ENCODE results near the gene SHROOM3.
"Not testable (repeated sequence)": the region's sequence is repeated elsewhere in the genome, so short reads cannot be mapped to it uniquely, and the experiment has no call there.

Gene SHROOM3

GRCh38 chr4:76702440-76703122, 267.6 kb downstream of the SHROOM3 start:
- DNase-seq, result no peak

GRCh38 chr4:76703123-76703490, 268.1 kb downstream of the SHROOM3 start:
- DNase-seq, result no peak

DNA sequence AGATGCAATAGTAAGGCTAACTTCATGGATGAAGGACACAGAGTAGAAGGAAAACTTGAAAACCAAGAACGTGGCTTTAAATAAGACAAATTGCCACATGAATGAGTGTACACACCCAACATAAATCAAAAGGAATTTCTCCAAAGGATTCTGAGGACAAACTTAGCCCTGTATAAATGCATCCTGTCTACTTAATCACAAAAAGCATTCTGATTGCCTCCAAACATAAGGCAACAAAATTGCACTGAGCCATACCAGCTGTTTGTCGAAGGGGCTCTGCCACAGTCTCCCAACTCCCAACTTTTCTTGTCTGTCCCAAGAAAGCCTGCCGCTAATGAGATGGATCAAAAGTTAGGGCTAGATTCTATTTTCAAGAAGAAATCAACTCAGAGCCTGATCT, 268.6 kb downstream of the SHROOM3 start:
- no peak for DNase-seq

DNA sequence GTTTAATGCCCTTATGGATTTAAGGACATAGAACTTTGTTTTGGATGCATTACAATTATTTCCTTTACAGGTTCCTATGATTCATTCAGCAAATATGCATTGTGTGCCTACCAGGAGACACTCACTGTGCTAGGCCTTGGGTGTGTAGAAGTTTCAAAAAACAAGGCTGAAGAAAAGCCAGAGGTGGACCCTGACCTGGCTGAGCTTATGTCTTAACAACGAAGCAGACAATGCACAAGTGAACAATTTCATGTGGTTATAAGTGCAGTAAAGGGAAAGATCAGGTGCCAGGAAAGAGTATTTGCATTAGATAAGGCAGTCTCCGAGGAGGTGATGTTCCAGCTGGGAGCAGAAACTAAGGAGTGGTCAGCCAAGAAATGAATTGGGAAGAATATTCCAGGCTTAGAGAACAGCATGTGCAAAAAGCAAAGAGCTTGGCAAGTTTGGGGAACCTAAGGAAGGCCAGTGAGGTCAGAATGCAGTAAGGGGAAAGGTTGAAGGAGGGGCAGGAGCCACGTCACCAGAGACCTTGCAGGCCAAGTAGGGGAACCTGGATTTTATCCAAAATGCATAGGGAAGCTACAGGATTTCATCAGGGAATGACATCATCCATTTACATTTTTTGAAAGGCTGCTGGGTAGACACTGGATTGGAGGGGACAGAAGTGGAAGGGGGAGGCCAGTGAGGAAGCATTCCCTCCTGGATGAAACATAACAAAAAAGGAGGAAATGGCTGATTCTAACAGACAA, 269.3 kb downstream of the SHROOM3 start:
- DNase-seq, result no peak

DNA sequence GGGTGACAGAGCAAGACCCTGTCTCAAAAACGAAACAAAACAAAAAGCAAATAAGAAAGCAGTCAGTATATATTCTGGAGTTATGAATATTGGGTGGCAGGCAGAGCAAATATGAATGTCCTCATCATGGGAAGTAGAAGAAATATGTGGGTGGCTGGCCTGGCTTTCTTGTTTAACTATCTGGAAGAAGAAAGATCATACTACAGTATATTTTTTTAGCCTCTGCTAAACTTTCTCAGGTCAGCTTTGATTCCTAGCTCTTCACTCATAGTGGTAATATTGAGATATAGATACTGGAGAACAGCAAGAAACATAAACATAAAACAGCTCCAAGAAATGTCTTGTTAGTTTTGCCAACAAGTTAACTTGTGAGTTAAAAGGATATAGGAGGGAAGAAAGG, 270.4 kb downstream of the SHROOM3 start:
- no peak for DNase-seq

- no peak for DNase-seq
Observed at GRCh38 chr4:76706581-76706980, 271.6 kb downstream of the SHROOM3 start.

- DNase-seq, result no peak
Observed at GRCh38 chr4:76708971-76709771, 274.1 kb downstream of the SHROOM3 start.

- DNase-seq, result no peak
Observed at GRCh38 chr4:76709772-76710090, 274.7 kb downstream of the SHROOM3 start.

DNA sequence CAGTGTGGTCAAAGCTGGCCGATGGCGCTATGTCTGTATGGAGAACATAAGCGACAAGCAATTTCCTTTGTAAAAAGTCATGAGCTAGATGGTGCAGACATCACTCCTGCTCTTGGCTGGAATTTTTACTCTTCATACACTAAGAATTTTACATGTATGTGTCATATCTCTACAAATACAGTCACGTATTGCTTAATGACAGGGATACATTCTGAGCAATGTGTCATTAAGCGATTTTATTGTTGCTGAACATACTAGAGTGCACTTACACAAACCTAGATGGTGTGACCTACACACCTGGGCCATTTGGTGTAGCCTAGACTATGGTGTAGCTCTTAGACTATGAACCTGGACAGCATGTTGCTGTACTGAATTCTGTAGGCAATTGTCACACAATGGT, 277.5 kb downstream of the SHROOM3 start:
- no peak for DNase-seq

- DNase-seq, result no peak
Observed at GRCh38 chr4:76714226-76714625, 279.2 kb downstream of the SHROOM3 start.

- no peak for DNase-seq
Observed at GRCh38 chr4:76716020-76716419, 281.0 kb downstream of the SHROOM3 start.

GRCh38 chr4:76716658-76717057, 281.6 kb downstream of the SHROOM3 start:
- no peak for DNase-seq

- DNase-seq, result no peak
Observed at GRCh38 chr4:76717431-76717830, 282.4 kb downstream of the SHROOM3 start.

GRCh38 chr4:76718021-76718420, 283.0 kb downstream of the SHROOM3 start:
- DNase-seq, result no peak

DNA sequence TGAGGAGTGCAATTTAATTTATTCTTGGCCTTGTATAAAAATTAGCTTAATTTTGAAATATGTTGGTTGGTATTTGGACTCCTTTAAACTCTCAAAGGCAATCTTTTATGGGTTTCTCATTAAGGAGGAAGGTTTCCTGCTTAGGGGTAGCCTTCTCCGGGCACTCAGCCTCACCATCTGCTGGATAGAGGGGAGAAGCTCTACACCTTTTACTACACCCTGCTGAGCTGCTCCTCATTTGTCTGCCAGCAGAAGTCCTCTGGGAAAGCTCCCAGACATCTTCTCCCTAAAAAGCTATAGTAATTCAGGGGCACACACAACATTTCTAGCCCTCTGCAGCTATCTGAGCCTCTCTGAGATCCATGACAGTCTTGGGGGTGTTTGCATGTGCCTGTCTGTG, 283.8 kb downstream of the SHROOM3 start:
- peak; percentile 17 for DNase-seq

DNA sequence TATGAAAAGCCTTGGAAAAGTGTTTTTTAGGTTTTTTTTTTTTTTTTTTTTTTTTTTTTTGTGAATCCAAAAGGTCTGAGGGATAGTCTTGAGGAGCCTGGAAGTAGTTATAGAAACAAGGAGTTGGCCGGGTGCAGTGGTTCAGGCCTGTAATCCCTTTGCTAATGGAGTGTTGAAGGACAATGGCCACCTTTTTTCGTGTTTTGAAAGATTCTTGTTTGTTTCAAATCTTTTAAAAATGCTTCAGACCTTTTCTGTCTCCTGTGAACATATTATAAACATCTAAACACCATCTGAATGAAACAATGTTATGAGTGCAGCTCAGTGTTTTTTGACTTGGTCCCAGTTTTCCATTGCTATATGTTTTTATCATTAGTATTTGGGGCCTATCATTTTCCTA, 285.1 kb downstream of the SHROOM3 start:
- DNase-seq, result no peak

- DNase-seq, result not testable (repeated sequence)
Observed at GRCh38 chr4:76722146-76722545, 287.1 kb downstream of the SHROOM3 start.

- no peak for DNase-seq
Observed at GRCh38 chr4:76722838-76723237, 287.8 kb downstream of the SHROOM3 start.

DNA sequence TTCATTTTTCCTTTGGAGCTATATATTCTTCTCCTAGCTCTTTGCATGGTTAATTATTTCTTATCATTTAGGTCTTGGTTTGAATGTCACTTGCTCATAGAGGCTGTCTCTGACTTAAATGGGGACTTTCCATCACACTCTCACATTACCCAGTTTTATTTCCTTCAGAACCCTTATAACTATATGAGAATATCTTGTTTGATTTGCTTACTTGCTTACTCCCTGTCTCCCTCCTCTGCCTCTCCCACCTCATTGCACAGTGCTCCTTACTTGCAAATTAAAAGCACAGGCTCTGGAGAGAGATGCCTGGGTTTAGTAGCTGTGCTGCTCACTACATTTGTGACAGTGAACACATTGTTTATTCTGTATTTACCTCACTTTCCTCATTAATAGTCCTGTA, 288.3 kb downstream of the SHROOM3 start:
- no peak for DNase-seq

DNA sequence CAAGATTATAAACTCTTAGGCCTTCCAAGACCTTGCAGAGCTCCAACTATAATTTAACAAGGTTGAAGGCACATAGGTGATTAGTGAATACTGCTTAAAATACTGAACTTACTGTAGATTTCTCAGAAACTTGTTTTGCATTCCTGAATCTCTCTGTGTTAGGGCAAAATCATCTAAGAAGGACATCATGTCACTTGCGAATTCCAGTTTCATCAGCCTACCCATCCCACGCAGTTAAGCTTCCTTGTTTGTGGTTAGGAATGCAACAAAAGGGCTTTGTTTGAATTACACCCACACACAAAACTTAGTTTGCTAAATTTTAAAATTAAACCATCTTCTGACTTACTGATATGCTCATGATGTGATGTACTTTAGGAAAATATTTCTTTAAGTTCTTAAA, 288.9 kb downstream of the SHROOM3 start:
- DNase-seq, result no peak

DNA sequence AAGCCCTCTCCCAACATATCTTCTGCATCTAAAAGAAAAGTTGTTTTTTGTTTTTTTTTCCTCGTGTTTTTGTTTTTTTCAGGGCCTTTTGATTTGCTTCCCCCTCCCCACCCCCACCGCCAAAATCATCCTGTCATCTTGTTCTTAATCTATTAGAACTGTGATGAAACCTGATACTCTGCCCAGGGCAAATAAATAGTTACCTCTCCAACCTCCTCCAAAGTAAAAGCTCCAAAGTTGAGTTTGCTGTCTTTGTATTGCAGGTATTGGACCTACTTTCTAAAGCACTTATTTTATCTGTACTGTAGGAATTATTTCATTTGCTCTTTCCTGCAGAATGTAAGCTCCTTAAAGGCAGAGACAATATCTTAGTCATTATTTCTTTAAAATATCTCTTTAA, 290.0 kb downstream of the SHROOM3 start:
- no peak for DNase-seq

GRCh38 chr4:76726176-76726575, 291.1 kb downstream of the SHROOM3 start:
- no peak for DNase-seq

DNA sequence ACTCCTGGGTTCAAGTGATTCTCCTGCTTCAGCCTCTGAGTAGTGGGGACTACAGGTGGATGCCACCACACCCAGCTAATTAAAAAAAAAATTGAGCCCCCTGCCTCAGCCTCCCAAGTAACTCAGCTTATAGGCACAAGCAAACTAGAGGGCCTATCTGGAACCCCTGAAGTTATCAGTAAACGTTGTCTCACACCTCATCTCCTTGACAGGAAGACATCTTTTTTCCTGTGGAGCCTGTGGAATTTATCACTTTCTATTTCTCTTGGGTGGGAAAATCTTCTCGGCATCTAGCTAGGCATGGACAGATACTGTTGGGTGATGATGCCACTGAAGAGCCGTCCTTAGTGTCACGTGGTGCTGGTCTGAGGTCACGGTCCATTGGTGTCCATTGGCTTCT, 291.6 kb downstream of the SHROOM3 start:
- no peak for DNase-seq

GRCh38 chr4:76727934-76728333, 292.9 kb downstream of the SHROOM3 start:
- DNase-seq, result not testable (repeated sequence)

Data from NCI-H1092 treated with DMSO at 0.1 percent for 48 hours (cell line).